Measurements from ENCODE around the gene FAM3D. TPM values are rescaled to one million over a fixed set of nuclear protein-coding genes. Genes with fewer than 3 reads are reported as not detected.

FAM3D gene
- total RNA-seq, 1 donor, result not detected

DNA sequence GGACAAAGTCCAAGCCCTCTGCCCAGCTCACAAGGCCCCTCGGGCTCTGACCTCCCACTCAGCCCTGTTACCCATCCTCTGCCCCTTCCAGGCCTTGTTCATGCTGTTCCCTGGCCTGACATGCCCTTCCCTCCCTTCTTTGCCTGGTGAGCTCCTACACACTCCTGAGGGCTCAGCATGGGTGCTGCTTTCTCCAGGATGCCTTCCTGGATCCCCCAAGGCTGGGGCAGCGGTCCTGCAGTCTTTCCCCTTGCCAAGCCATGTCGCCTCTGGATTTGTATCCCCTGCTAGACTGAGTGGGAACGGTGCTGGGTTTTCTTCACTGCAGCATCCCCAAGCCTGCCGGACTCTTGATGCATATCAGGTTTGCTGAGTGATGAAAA is 35.9 kb downstream of the FAM3D start:
- Histone ChIP-seq H3K9me3 (ENCODE audit: low read depth, low read length) (no peaks in the 10 kb centered on the region), H3K27me3 (ENCODE audit: insufficient read depth, low read length) (no peaks in the 10 kb centered on the region), H3K4me1 (ENCODE audit: insufficient read depth, low read length) (no peaks in the 10 kb centered on the region), H3K4me3 (ENCODE audit: low read length) (no peak overlapping the region)

DNA sequence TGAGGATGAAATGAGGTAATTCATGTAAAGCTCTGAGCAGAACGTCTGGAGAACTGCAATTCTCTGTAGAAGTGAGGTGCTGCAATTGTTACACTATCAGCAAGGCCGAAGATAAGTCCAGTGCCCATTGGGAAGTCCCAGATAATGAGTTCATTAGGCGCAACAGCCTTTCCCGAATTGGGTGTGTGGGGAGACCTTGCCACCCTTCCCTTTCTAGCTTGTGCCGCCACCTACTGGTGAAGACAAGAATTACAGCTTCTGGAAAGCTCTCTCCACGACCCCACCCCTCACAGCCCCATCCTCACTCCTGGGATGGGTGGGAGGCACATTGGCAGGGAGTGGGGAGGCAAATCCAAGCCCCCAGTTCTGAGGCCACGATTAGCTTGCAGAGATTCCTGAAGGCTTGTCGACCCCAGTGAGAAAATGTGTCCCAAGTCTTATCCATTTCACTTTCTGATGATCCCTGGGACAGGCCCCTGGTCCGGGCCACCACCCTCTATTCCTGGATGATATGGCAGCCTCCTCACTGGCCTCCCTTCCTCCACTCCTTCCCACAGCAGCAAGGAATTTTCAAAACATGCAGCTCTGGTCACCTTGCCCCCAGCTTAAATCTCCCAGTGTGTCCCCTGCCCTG is 36.4 kb downstream of the FAM3D start:
- Histone ChIP-seq H3K27me3 (ENCODE audit: insufficient read depth, low read length) (no peaks in the 10 kb centered on the region), H3K9me3 (ENCODE audit: low read depth, low read length) (no peaks in the 10 kb centered on the region), H3K4me1 (ENCODE audit: insufficient read depth, low read length) (no peaks in the 10 kb centered on the region), H3K4me3 (ENCODE audit: low read length) (no peak overlapping the region)

DNA sequence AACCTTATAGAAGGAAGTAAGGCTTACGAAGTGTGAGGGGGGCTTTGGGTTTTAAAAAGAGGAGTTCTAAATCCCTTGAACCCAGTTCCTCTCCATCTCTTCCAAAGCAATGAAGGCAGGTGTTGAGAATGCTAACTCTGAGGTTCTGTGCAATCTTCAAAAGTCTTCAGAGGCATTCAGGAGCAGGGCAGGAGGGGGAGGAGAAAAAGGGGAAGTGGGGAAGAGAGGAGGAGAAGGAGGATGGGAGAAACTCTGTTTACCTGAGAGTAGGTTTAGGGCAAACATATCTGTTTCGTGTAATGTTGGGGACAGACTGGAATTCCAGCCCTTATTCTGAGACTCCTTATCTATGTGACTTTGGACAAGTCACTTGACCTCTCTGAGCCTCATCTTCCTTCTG is 36.9 kb downstream of the FAM3D start:
- Histone ChIP-seq H3K4me1 (ENCODE audit: insufficient read depth, low read length) (no peaks in the 10 kb centered on the region), H3K9me3 (ENCODE audit: low read depth, low read length) (no peaks in the 10 kb centered on the region), H3K27me3 (ENCODE audit: insufficient read depth, low read length) (no peaks in the 10 kb centered on the region), H3K4me3 (ENCODE audit: low read length) (no peak overlapping the region)

DNA sequence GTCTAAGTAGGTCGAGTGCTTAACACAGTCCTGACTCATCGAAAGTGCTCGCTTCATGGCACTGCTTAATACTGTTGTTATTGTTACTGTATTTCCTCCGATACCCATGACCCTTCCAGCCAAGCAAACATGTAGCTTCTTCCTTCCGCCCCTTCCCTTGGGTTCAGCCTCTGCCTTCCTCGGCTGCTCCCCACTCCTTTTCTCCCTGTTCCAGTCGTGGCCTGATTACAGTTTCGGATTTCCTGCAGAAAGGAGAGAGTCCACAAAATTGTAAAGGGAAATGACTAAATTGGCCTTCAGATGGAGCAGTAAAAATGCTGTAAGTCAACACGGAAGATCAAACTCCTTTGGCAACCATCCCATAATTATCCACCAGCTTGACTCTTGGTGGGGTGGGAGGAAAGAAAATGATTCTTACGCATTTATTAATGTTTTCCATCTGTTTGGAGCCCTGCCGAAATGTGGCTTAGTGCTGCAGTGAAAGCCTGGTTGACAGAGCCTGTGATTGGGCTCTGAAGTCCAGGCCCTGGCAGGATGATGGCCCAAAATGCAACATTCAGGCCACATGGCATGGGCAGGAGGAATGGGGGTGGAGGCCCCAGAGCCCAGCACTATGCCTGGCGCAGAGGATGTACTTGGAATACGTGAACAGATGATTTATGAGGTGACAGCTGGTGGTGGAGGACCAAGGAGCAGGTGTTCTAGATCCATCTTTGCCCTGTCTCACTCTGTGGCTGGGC is 37.6 kb downstream of the FAM3D start:
- Histone ChIP-seq H3K4me3 (ENCODE audit: low read length) (no peak overlapping the region), H3K27me3 (ENCODE audit: insufficient read depth, low read length) (no peaks in the 10 kb centered on the region), H3K4me1 (ENCODE audit: insufficient read depth, low read length) (no peaks in the 10 kb centered on the region), H3K9me3 (ENCODE audit: low read depth, low read length) (no peaks in the 10 kb centered on the region)

DNA sequence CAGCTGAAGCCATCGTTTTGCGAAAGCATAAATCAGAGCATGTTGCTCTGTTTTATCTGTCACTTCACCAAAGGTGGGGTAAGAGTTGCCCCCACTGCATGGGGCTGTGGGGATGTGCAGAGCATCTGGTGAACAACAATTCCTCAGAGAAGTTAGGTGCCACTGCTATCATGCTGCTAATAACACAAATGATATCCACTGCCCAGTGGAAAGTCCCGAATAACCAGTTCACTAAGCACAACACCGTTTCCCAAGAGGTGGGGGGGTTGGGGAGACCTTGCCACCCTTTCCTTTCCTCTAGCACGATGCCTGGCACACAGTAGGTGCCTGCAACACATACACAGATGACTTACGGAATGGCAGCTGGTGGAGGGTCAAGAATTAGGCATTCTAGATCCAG is 38.6 kb downstream of the FAM3D start:
- H3K4me1 ChIP-seq (ENCODE audit: insufficient read depth, low read length), result no peaks in the 10 kb centered on the region
- no peaks in the 10 kb centered on the region for H3K9me3 ChIP-seq (ENCODE audit: low read depth, low read length)
- no peak overlapping the region for H3K4me3 ChIP-seq (ENCODE audit: low read length)
- H3K27me3 ChIP-seq (ENCODE audit: insufficient read depth, low read length), result no peaks in the 10 kb centered on the region

DNA sequence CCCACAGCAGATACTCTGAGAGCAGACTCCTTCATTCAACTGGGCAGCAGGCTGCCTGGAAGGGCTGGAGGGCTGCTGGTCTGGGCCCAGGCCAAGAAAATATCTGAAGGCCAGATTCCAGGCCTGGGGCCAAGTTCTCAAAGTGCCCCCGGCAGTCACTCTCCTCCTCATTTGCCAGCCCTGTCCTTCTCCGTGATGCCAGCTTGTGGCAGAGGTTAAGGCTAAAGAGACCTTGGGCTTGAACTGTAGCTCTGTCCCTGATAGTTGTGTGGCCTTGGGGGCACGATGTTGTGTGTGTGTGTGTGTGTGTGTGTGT is 39.0 kb downstream of the FAM3D start:
- Histone ChIP-seq H3K4me3 (ENCODE audit: low read length) (no peak overlapping the region), H3K4me1 (ENCODE audit: insufficient read depth, low read length) (no peaks in the 10 kb centered on the region), H3K27me3 (ENCODE audit: insufficient read depth, low read length) (no peaks in the 10 kb centered on the region), H3K9me3 (ENCODE audit: low read depth, low read length) (no peaks in the 10 kb centered on the region)

DNA sequence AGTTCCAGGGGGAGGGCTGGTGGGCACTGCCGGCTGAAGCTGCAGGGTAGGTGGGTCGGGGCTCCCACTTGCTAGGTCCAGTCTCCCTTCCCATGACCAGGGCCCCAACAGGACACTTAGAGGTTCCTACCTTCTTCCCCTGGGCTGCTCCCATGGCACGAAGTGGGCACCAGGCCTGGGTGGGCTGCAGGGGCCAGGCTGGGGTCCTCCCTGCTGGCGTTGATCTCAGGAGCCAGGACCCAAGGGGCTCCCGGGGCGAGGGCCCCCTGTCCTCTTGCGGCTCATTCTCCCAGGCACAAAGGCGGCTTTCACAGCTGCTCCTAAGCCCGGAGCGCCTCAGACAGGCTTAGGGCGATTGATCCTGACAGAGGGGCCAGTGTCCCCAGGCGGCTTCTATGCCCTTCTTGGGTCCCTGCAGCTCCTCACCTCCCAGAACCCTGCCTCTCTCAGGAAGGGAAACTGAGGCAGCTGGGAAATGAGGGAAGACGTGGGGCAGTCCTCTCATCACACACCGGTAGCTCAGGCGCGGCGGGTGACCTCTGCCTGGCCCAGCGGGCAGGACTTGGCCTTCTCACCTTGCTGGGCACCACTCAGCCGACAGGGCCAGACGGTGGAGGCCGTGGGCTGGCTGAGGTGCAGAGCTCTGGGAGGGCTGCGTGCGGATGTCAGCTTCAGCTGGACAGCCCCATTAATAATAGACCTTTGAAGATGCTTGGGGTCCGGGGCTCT is 39.6 kb downstream of the FAM3D start:
- H3K9me3 ChIP-seq (ENCODE audit: low read depth, low read length), result no peaks in the 10 kb centered on the region
- no peaks in the 10 kb centered on the region for H3K27me3 ChIP-seq (ENCODE audit: insufficient read depth, low read length)
- H3K4me1 ChIP-seq (ENCODE audit: insufficient read depth, low read length), result no peaks in the 10 kb centered on the region
- no peak overlapping the region for H3K4me3 ChIP-seq (ENCODE audit: low read length)

DNA sequence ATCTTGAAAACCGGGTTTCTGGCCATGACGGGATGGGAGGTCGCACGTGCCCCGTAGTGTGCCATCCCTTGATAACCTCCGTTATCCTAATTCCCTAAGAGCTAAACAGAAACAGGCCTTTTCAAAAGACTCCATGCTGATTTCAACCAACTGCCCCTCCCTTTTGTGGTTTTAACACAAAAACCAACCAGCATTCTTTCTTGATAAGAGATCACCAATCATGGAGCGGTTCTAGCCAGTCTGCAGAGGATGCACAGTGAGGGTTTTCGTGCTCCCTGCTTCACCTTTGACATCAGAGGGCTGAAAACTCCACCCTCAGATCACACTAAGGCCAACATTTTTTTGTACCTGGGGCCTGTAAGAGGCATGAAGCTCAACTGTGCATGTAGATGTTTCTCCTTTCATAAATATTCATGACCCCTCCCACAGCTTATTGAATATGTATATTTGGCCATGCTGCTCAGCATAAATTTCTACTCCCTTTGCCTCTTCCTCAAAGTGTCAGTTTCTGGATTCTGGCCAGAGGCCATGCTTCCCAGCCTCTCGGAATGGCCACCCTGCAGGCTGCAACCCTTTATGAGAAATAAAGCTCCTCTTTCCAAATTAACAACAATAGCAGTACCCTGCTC is 41.3 kb downstream of the FAM3D start:
- Histone ChIP-seq H3K27me3 (ENCODE audit: insufficient read depth, low read length) (no peaks in the 10 kb centered on the region), H3K4me1 (ENCODE audit: insufficient read depth, low read length) (no peaks in the 10 kb centered on the region), H3K9me3 (ENCODE audit: low read depth, low read length) (no peaks in the 10 kb centered on the region), H3K4me3 (ENCODE audit: low read length) (no peak overlapping the region)

DNA sequence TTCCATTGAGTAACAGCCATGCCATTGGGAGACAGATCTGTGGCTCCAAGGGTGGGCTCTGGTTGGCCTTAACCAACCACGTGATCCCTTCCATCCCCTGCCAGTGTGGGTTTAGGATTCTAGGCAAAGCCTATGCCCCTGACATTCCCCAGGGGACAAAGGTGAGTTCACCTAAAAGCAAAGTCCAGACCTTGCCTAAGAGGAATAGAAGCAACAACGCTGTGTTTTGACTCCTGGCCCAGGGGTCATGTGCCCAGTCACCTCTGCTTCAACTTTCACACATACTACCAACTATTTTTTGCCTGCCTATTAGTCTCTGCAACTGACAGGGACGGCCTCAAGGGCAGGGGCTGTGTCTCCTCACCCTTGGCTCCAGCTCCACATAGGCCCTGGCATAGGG is 42.0 kb downstream of the FAM3D start:
- Histone ChIP-seq H3K4me1 (ENCODE audit: insufficient read depth, low read length) (no peaks in the 10 kb centered on the region), H3K27me3 (ENCODE audit: insufficient read depth, low read length) (no peaks in the 10 kb centered on the region), H3K9me3 (ENCODE audit: low read depth, low read length) (no peaks in the 10 kb centered on the region), H3K4me3 (ENCODE audit: low read length) (no peak overlapping the region)

DNA sequence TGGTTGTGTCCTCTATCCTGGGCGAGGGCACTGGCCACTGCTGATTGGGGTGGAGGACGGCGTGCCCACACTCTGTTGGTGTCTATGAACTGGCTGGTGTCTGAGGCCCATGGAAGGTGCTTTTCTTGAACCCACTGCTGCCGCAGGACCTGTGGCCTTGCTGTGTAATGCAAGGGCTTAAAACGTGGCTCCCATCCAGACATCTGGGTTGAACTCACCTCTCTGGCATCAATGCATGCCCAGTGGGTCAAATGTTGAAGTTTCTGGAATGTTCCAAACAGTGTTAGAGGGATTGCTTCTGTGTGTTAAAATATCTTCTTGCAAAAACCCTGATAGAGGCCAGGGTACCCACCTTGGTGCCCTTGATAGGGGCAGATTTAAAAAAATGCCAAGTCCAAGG is 42.6 kb downstream of the FAM3D start:
- no peak overlapping the region for H3K4me3 ChIP-seq (ENCODE audit: low read length)
- H3K9me3 ChIP-seq (ENCODE audit: low read depth, low read length), result no peaks in the 10 kb centered on the region
- H3K4me1 ChIP-seq (ENCODE audit: insufficient read depth, low read length), result no peaks in the 10 kb centered on the region
- H3K27me3 ChIP-seq (ENCODE audit: insufficient read depth, low read length), result no peaks in the 10 kb centered on the region

DNA sequence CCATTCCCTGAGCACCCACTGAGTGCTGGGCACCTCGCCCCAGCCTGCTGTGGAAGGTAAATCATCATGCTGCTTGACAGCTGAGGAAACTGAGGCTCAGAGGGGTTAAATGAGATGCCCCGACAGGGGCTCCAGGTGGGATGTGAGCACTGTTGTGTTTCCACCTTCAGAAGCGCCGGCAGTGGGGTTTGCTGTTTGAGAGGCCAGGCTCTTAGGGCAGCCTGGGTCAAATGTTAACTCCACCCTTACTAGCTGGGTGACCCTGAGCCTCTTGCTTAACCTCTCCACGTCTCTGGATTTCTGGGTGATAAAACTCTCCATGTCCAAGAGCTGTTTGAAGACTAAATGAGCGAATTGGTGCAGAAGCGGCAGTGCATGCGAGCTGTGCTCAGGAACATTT is 43.1 kb downstream of the FAM3D start:
- H3K4me3 ChIP-seq (ENCODE audit: low read length), result no peak overlapping the region
- H3K9me3 ChIP-seq (ENCODE audit: low read depth, low read length), result no peaks in the 10 kb centered on the region
- no peaks in the 10 kb centered on the region for H3K27me3 ChIP-seq (ENCODE audit: insufficient read depth, low read length)

DNA sequence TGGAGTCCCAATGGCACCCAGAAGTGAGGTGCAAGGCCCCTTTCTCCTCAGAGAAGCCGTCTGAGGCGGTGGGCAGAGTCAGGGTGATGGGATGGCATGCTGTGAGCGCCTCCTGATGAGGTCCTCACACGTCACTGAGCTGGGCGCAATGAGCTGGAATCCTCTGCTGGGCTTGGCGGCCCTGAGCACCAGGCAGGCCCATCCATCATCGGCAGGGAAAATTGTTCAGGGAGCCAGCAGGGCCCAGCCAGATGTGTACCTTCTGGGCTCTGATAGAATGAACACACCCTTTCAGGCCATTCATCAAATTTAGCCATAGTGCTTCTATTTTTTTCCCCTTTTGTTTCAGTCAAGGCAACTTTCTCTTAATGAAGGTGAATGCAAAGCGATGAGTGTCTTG is 43.7 kb downstream of the FAM3D start:
- no peak overlapping the region for H3K4me3 ChIP-seq (ENCODE audit: low read length)
- no peaks in the 10 kb centered on the region for H3K4me1 ChIP-seq (ENCODE audit: insufficient read depth, low read length)
- no peaks in the 10 kb centered on the region for H3K9me3 ChIP-seq (ENCODE audit: low read depth, low read length)
- H3K27me3 ChIP-seq (ENCODE audit: insufficient read depth, low read length), result no peaks in the 10 kb centered on the region

More for the DNA sequence above, 43.1 kb downstream of the FAM3D start:
- H3K4me1 ChIP-seq (ENCODE audit: insufficient read depth, low read length), result no peaks in the 10 kb centered on the region

DNA sequence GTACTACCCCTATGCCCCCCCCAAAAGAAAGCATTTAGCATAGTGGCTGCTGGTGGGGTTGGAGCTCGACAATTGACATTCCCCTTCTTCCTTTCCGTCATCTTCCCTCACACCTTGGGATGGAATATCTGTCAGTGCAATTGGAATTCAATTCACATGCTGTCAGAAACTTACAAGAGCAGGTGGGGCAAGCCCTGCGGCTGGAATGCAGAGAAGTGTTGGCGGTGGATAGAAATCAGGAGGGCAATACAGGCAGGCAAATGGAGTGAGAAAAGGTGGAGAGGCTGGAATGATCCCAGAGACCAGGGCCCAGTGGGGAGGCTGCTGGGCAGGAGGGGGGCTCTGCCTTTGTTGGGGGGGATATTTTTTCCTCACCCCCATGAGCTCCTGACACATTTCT is 44.1 kb downstream of the FAM3D start:
- Histone ChIP-seq H3K4me1 (ENCODE audit: insufficient read depth, low read length) (no peaks in the 10 kb centered on the region), H3K9me3 (ENCODE audit: low read depth, low read length) (no peaks in the 10 kb centered on the region), H3K4me3 (ENCODE audit: low read length) (no peak overlapping the region), H3K27me3 (ENCODE audit: insufficient read depth, low read length) (no peaks in the 10 kb centered on the region)

DNA sequence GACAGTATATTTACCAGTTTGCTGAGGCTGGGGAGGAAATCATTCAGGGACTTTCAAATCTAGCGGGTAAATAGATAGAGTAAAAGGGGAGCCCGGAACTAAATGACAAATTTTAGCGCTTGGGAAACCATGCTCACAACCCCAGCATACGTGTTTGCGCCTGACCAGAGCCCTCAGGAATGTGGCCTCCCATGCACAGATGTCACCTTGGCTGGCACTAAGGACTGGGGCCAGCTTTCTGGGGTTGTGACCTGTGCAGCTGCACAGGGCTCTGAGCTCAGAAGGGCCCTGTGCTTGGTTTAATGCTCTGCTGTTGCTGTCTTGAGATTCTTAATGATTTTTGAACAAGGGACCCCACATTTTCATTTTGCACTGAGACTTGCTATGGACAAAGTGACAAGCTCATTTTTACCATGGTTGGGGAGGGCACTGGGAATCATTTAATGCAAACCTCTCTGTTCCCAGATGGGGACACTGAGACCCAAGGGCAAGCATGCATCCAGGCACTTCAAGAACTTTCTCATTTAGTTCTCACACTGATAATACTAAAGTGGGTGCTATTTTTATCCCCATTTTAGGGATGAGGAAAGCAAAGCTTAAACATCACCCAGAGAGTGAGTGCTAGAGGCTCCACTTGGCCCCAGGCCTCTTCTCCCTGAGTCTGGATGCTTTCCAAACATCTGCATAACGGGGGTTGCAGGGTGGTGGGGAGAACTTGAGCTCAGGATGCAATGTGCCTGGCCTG is 45.3 kb downstream of the FAM3D start:
- Histone ChIP-seq H3K27me3 (ENCODE audit: insufficient read depth, low read length) (no peaks in the 10 kb centered on the region), H3K9me3 (ENCODE audit: low read depth, low read length) (no peaks in the 10 kb centered on the region), H3K4me1 (ENCODE audit: insufficient read depth, low read length) (no peaks in the 10 kb centered on the region), H3K4me3 (ENCODE audit: low read length) (no peak overlapping the region)

DNA sequence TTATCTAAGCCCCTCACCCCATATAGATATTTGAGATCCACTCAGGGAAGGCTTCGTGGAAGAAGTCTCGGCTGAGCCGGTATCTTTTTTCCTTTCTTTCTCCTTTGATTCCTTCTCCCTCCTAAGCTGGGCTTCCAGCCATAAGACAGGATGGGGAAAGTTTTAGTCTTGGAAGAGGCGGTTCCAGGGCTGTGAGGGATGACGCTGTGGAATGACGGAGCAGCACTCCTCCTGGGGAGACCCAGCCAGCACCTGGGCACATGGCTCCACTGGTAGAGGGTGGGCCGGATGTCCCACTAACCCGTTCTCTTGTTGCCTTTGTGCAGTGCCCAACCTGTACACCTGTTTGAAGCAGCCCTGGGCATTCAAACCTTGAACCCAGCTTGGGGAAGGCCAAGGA is 46.2 kb downstream of the FAM3D start:
- no peaks in the 10 kb centered on the region for H3K4me1 ChIP-seq (ENCODE audit: insufficient read depth, low read length)
- no peaks in the 10 kb centered on the region for H3K27me3 ChIP-seq (ENCODE audit: insufficient read depth, low read length)
- H3K9me3 ChIP-seq (ENCODE audit: low read depth, low read length), result no peaks in the 10 kb centered on the region
- H3K4me3 ChIP-seq (ENCODE audit: low read length), result no peak overlapping the region

Measured in mononuclear cell (primary cell).